HG03460 (cell line): ENCODE measurements around the gene UTF1.

Experiments
- ATAC-seq: cut with Tn5 transposase; IDR thresholded peaks from one replicate; pipeline ENCODE4 v1.9.1; 2021; ENCODE audit not compliant: unreplicated experiment

UTF1 gene

DNA sequence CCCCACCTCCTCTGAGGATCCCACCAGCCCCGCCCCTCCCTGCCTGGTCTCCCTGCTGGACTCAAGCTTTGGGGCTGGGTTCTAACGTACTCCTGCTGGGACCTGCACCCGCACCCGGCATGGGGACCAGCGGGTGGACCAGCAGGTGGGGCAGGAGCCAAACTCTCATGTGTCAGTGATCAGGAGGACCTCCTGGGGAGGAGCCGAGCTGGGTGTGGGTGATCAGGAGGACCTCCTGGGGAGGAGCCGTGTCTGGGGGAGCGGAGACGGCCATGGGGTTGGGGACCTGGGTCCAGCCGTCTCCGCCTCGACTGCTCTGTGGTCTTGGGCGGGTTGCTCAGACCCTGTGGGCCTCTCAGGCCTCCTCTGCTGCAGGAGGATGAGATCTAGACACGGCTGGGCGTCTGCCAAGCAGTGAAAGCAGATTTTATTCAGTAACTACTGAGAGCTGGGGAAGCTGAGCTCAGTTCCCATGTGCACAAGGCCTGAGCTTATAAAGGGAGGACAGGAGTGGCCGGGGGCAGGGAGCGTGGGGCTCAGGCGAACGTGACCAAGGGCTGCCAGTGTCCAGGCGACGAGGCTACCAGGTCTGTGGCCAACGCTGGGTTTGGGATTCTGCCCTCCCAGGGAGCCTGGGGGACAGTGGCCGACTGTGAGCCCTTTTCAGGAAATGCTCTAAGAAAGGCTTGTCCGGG is 33.6 kb upstream of the UTF1 start:
- ATAC-seq: no peak

DNA sequence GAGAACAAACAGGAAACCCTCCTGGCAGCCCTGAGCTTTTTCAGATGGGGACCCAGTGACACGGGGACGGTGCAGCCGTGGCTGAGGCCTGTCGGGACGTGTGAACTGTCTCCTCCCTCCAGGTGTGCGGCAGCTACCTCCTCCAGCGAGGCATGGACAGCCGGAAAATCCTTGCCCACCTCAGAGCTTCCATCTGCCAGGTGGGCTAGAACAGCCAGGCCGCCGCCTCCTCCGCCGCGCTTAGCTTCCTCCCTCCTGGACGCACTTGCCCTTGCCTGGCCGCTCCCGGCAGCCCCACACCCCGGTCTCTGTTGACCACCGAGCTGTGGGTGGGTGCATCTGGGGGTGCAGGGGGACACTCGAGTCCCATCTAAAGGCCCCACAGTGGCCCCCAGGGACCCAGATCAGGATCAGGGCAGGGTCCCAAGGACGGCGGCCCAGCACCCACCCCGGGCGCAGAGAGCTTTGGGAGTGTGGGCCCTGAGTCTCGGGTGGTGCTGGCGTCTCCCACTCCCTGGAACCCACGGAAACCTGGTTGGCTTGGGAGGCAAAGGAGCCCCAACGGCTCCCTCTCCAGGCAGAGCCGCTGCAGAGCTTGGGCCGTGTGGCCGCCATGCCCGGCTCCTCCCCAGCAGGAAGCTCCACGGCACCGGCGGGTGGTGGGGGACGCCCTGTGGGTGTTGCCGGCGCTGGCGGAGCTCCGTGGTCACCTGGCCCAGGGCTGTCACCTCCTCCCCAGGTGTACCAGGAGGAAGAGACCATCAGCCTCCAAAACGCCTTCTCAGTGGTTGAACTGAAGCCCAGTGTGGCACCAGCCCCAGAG is 32.9 kb upstream of the UTF1 start:
- no peak for ATAC-seq

DNA sequence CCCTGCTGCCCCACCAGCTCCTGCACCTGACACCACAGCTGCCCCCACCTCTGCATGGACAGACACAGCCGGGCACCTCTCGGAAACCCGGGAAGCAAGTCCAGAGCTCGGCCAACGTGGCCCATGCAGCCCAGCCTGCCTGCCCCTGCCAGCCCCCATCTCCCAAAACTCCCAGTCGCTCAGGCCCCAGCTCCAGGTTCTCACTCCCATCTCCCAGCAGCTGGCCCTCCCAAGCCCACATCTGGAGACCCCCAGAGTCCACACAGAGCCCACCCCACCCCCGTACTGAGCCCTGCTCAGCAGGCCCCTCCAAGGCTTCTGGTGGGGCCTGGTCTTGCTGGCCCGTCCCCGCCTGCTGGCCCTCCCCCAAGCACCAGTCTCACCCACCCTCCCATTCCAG is 32.2 kb upstream of the UTF1 start:
- no peak for ATAC-seq

- no peak for ATAC-seq
Measured at GRCh38 chr10:133198206-133198605, 31.8 kb upstream of the UTF1 start.

DNA sequence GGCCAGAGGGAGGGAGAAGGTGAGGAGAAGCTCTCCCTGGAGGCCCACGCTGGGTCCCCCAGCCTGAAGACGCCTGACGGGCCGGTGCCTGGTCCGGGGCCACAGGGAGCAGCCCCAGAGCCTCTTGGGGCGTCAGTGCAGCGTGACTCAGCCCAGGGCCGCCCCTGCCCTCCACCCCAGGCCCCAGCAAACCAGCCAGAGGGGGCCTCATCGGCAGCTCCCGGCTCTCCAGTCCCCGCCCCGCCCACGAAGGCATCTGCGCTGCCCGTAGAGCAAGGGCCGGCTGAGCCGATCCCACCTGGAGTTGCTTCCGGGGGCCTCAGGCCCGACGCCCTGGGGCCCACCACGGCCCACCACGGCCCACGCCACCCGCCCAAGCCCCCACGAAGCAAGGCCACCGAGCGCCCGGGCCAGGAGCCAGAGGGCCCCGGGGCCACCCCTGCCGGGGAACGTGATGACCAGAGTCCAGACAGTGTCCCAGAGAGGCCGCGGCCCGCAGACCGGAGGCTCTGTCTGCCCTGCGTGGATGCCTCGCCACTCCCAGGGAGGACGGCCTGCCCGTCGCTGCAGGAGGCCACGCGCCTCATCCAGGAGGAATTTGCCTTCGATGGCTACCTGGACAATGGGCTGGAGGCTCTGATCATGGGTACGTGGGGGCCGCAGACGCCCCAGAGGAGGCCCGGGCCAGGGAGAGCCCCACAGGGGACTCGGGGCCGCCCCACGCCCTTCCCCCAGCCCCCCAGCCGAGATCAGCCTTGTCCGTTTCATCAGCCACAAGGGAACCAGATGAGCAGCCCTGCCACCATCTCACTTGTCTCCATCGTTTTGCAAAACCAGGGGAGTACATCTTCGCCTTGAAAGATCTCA is 31.2 kb upstream of the UTF1 start:
- ATAC-seq: no peak

GRCh38 chr10:133199488-133199885 is 30.5 kb upstream of the UTF1 start:
- ATAC-seq: no peak

DNA sequence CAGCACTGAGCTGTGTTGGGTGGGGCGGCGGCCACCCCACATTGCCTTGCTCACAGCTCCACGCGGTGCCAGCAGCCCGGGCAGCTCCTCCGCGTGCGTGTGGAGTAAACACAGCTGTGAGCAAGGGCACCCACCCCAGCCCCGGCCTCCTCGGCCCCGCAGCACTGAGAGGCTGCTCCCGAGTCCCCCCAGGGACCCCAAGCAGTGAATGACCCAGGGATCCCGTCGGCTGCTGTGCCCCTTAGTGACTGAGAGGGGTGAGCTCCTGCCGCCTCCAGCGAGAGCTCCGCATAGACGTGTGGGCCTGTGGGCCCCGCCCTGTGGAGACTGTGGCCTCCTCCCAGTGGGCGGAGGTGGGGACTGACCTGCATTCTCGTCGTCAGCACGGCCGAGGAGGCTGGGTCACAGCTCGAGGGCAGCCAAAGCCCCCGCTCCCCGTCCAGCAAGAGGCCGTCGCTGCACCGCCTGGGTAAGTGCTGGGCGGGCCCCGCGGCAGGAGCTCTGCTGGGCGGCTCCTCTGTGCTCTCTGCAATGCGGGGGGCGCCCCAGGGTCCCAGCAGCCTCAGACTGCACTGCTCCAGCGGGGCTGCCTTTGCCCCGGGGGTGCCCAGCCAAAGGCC is 29.9 kb upstream of the UTF1 start:
- no peak for ATAC-seq

GRCh38 chr10:133200621-133201031 is 29.4 kb upstream of the UTF1 start:
- ATAC-seq: no peak

GRCh38 chr10:133201151-133201947 is 28.7 kb upstream of the UTF1 start:
- ATAC-seq: no peak

GRCh38 chr10:133201948-133202725 is 27.9 kb upstream of the UTF1 start:
- ATAC-seq: no peak

- ATAC-seq: no peak
Measured at GRCh38 chr10:133202778-133203651, 27.0 kb upstream of the UTF1 start.

GRCh38 chr10:133203652-133204195 is 26.3 kb upstream of the UTF1 start:
- ATAC-seq: no peak

- ATAC-seq: no peak
Measured at GRCh38 chr10:133204226-133205015, 25.6 kb upstream of the UTF1 start.

DNA sequence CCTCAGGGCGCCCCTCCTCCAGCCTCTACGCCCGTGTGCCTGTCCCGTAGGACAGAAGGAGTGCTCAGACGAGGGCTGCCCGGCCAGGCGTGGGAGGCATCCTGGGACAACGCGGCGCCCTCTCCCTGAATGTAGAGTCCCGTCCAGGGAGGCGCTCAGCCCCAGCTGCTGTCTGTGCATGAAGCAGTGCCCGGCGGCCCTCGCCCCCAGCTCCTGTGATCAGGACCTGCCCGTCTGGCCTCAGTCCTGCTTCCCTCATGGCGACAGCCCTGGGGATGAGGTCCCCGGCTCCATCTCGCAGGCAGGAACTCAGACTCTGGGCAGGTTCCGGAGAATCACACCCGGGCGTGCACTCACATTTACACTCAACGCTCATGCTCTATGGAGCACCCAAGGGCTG is 24.9 kb upstream of the UTF1 start:
- no peak for ATAC-seq

DNA sequence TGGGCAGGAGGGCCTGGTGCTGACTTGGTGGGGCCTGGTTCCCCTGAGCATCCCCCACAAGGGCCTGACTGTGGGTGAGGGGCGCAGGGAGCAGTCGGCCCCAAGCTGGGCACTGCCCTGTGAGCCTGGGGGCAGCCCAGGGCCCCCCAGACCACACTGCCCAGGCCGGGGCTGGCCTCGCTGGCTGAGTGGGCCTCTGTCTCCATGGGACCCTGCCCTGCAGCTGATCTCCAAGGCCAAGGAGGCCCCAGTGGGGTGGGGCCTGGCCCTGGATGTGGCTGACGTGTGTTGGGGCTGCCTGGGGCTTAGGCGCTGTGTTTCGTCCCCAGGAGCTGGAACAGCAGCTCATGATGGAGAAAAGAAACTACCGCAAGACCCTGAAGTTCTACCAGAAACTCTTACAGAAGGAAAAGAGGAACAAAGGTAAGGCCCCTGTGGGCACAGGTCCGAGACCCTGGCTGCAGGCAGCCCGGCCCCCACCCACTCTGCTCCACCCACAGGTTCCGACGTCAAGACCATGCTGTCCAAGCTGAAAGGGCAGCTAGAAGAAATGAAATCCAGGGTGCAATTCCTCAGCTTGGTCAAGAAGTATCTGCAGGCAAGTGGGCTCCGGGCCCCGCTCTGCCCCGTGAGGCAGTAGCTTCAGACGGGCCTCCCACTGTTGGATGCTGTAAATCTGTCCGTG is 23.5 kb upstream of the UTF1 start:
- no peak for ATAC-seq

DNA sequence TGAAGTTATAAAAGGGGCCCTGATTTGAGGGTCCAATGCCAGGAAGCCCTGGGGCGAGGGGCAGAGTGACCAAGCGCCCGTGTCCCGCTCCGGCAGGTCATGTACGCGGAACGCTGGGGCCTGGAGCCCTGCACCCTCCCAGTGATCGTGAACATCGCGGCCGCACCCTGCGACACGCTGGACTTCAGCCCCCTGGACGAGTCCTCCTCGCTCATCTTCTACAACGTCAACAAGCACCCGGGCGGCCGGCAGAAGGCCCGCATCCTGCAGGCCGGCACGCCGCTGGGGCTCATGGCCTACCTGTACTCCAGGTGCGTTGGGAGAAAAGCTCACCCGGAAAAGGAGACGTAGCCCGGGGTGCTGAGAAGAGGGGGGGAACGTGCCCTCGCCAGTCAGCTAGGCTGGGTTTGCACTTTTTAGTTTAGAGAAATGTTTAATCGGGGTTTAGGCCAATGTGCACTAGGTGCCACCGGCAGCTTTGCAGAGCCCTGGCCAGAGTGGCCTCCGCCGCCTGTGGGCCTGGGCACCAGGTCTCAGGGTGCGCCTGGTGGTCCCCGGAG is 22.9 kb upstream of the UTF1 start:
- no peak for ATAC-seq

GRCh38 chr10:133207627-133208026 is 22.4 kb upstream of the UTF1 start:
- no peak for ATAC-seq
